Body of pancreas (tissue), 4 donors: ENCODE data around the gene APLNR.

Experiments used
- POLR2A ChIP-seq, 3 donors: fragments of 450-650 bp; IDR thresholded peaks; one replicate each; pipeline ENCODE4 v1.6.1; 2016; ENCODE audit warnings: antibody characterized with exemption in 3 of 3, mild to moderate bottlenecking in 2 of 3
- TF ChIP-seq, protein P1 (sequence below), 7 experiments: fragments of 450-650 bp in 4 of 7; fragments of 200-600 bp in 3 of 7; sonication (generic) in 3 of 7; IDR thresholded peaks; one replicate each; pipeline ENCODE4 v1.5.1; 2016 to 2019; ENCODE audit warnings: antibody characterized with exemption in 7 of 7

DNA sequence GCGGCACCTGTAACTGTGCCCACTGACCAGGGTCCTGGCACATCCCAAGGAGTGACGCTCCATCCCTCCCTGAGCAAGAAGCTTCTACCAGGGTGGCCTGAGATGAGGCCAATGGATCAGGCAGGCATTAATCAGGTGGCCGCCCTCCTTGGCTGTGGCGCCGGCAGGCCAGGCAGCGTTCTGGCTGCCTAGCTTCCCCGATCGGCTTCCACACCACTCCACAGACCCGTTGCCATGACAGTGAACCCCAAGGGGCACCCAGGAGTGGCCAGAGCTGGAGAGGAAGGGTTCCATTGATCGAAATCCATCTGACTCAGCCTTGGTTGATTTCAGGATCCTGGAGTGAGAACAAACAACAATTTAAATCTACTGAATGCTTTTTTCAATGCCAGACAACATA is 34.8 kb downstream of the APLNR start:
- TF ChIP-seq, protein P1, sequence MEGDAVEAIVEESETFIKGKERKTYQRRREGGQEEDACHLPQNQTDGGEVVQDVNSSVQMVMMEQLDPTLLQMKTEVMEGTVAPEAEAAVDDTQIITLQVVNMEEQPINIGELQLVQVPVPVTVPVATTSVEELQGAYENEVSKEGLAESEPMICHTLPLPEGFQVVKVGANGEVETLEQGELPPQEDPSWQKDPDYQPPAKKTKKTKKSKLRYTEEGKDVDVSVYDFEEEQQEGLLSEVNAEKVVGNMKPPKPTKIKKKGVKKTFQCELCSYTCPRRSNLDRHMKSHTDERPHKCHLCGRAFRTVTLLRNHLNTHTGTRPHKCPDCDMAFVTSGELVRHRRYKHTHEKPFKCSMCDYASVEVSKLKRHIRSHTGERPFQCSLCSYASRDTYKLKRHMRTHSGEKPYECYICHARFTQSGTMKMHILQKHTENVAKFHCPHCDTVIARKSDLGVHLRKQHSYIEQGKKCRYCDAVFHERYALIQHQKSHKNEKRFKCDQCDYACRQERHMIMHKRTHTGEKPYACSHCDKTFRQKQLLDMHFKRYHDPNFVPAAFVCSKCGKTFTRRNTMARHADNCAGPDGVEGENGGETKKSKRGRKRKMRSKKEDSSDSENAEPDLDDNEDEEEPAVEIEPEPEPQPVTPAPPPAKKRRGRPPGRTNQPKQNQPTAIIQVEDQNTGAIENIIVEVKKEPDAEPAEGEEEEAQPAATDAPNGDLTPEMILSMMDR (IDR thresholded peaks at IDR 0.05): no peak
- TF ChIP-seq POLR2A (IDR thresholded peaks at IDR 0.05): no peak
